HepG2 (cell line): ENCODE measurements around the gene POGLUT2. TPM values are rescaled to one million over a fixed set of nuclear protein-coding genes. Genes with fewer than 3 reads are reported as not detected.

Source experiments
- ATAC-seq: fragments of 200-7000 bp; cut with Tn5 transposase; 3 replicates; pipeline ENCODE4 v1.9.1; 2020; ENCODE audit warnings: mild to moderate bottlenecking, moderate library complexity
- BruUV-seq: library from RNA; stranded (reverse); fragments of 400-500 nt; replicated peaks from 2 replicates; lab custom pipeline; 2021; lab: Mats Ljungman, UMichigan
- CTCF ChIA-PET: fragments of 300-600 bp; formaldehyde crosslinking; extraction: SDS; loops from one replicate; lab custom pipeline; 2021; ENCODE audit warnings: low total read pairs, inconsistent platforms, low intra/inter-chr PET ratio; lab: Yijun Ruan, JAX
- POLR2A ChIA-PET: fragments of 350-600 bp; sonication (Branson Sonifier 250); formaldehyde crosslinking; loops from one replicate; lab custom pipeline; 2020; ENCODE audit warnings: antibody characterized with exemption, inconsistent platforms; lab: Yijun Ruan, JAX
- DNase-seq: peaks from one replicate; pipeline ENCODE4 v3.0.0-alpha.2; 2015; ENCODE audit warnings: low spot score
- FAIRE-seq: peaks from 3 replicates; lab custom pipeline; 2011; peaks lifted over from hg19 to GRCh38; lab: Jason Lieb, UNC
- H2AFZ ChIP-seq: one replicate; pipeline ENCODE4 v1.6.1; 2011; ENCODE audit warnings: low read length, inconsistent platforms
- H3K27ac ChIP-seq: fragments of 300-600 bp; 3 replicates; pipeline ENCODE4 v1.8.0; 2011; ENCODE audit warnings: mixed run types, mild to moderate bottlenecking, mixed read lengths, low read length, inconsistent platforms; ENCODE audit not compliant: insufficient read depth; ENCODE audit errors: extremely low read length
- H3K27me3 ChIP-seq, 2 experiments: fragments of 200-600 bp in 1 of 2; 2 replicates in 1 of 2; 3 replicates in 1 of 2; pipeline versions ENCODE4 v1.6.0 to v1.8.0; 2011; ENCODE audit warnings: low read length in 2 of 2, mild to moderate bottlenecking in 2 of 2, moderate library complexity in 2 of 2, inconsistent platforms in 1 of 2; ENCODE audit not compliant: insufficient read depth in 2 of 2, control insufficient read depth in 1 of 2
- H3K36me3 ChIP-seq, 2 experiments: fragments of 200-600 bp in 1 of 2; replicated peaks in 1 of 2; 2 replicates in 1 of 2; 3 replicates in 1 of 2; pipeline versions ENCODE4 v1.5.1 to v1.8.0; 2011; ENCODE audit warnings: low read length in 2 of 2, inconsistent platforms in 1 of 2; ENCODE audit not compliant: insufficient read depth in 2 of 2, control insufficient read depth in 1 of 2
- H3K4me1 ChIP-seq: 2 replicates; pipeline ENCODE4 v1.5.1; 2012; ENCODE audit warnings: low read length, inconsistent platforms; ENCODE audit not compliant: insufficient read depth
- H3K4me2 ChIP-seq: 2 replicates; pipeline ENCODE4 v1.6.0; 2011; ENCODE audit warnings: low read depth, low read length, inconsistent platforms
- H3K4me3 ChIP-seq, 3 experiments: fragments of 200-600 bp in 1 of 3; sonication (generic), shearing (Covaris generic) in 1 of 3; replicated peaks in 1 of 3; 2 replicates each; pipeline ENCODE4 v1.5.1; 2011 to 2016; ENCODE audit warnings: low read length in 3 of 3, inconsistent platforms in 2 of 3, low read depth in 2 of 3, mild to moderate bottlenecking in 2 of 3, control low read depth in 1 of 3, mixed read lengths in 1 of 3; ENCODE audit not compliant: insufficient read depth in 1 of 3
- H3K79me2 ChIP-seq: one replicate; pipeline ENCODE4 v1.6.1; 2011; ENCODE audit warnings: low read length, inconsistent platforms; ENCODE audit not compliant: insufficient read depth
- H3K9ac ChIP-seq: 2 replicates; pipeline ENCODE4 v1.6.0; 2011; ENCODE audit warnings: mild to moderate bottlenecking, low read depth, low read length, inconsistent platforms; ENCODE audit not compliant: insufficient read depth
- H3K9me3 ChIP-seq: 2 replicates; pipeline ENCODE4 v1.5.1; 2012; ENCODE audit warnings: mild to moderate bottlenecking, low read length
- H4K20me1 ChIP-seq: 2 replicates; pipeline ENCODE4 v1.6.0; 2011; ENCODE audit warnings: inconsistent platforms, mild to moderate bottlenecking, low read length, moderate library complexity; ENCODE audit not compliant: insufficient read depth
- HNRNPL ChIP-seq: fragments of 200-400 bp; formaldehyde crosslinking; IDR thresholded peaks from 2 replicates; pipeline ENCODE4 v1.6.1; 2017; ENCODE audit warnings: mild to moderate bottlenecking, low read depth, low read length
- KLF11 ChIP-seq: IDR thresholded peaks from 2 replicates; pipeline ENCODE4 v1.6.1; 2016; ENCODE audit warnings: missing compliant biosample characterization
- RAD21 ChIP-seq: fragments of 450-650 bp; formaldehyde crosslinking; IDR thresholded peaks from 2 replicates; pipeline ENCODE4 v1.5.0; 2020; ENCODE audit warnings: mild to moderate bottlenecking
- WIZ ChIP-seq: sonication (generic); formaldehyde crosslinking; IDR thresholded peaks from 2 replicates; pipeline ENCODE4 v1.5.1; 2020; ENCODE audit warnings: mild to moderate bottlenecking, missing genetic modification reagents
- ZFX ChIP-seq: sonication (generic); formaldehyde crosslinking; IDR thresholded peaks from 2 replicates; pipeline ENCODE4 v1.4.0; 2020; ENCODE audit warnings: mild to moderate bottlenecking, low read depth, missing genetic modification reagents, moderate library complexity
- ZNF441 ChIP-seq: sonication (generic); formaldehyde crosslinking; IDR thresholded peaks from 2 replicates; pipeline ENCODE4 v1.7.0; 2021; ENCODE audit warnings: missing genetic modification reagents, borderline replicate concordance
- ZNF7 ChIP-seq: IDR thresholded peaks from 2 replicates; pipeline ENCODE4 v1.6.1; 2016; ENCODE audit warnings: missing biosample characterization, missing genetic modification reagents
- ZNF776 ChIP-seq: sonication (generic); formaldehyde crosslinking; IDR thresholded peaks from 2 replicates; pipeline ENCODE4 v1.4.0; 2020; ENCODE audit warnings: mild to moderate bottlenecking, missing genetic modification reagents
- ZNF792 ChIP-seq: IDR thresholded peaks from 2 replicates; pipeline ENCODE4 v1.6.1; 2016
- ZNF883 ChIP-seq: sonication (generic); formaldehyde crosslinking; IDR thresholded peaks from 2 replicates; pipeline ENCODE4 v1.5.1; 2020; ENCODE audit warnings: mild to moderate bottlenecking, missing genetic modification reagents; ENCODE audit errors: not compliant biosample characterization
- WGBS: methylation state at CpG from one replicate; pipeline ENCODE4 v1.1.6; 2017; ENCODE audit warnings: low lambda C conversion rate; 5-methylcytosine and 5-hydroxymethylcytosine counted together
- in situ Hi-C: cut with HindIII; loops from 2 replicates; pipeline ENCODE4 v1.10.0; 2017; ENCODE audit warnings: low pct_unique_long_range_greater_than_20kb; ENCODE audit not compliant: extremely low pct_ligation_motif_present
- intact Hi-C: fragments of 100-400 bp; cut with micrococcal nuclease; formaldehyde crosslinking; loops from one replicate; pipeline ENCODE4 v1.10.0; 2022; ENCODE audit not compliant: unreplicated experiment
- polyA plus RNA-seq, 8 experiments: library from polyadenylated mRNA; depleted of rRNA in 3 of 8; stranded (reverse) in 7 of 8; unstranded in 1 of 8; fragments of >200 nt; fragmentation: Illumina TruSeq in 4 of 8; extraction: Trizol in 4 of 8; gene quantifications; 2 replicates each; pipeline versions ENCODE4 v1.2.1 to v1.2.3, GENCODE V29; 2011 to 2016; ENCODE audit warnings: low read depth in 4 of 8, missing spikeins in 1 of 8, mixed read lengths in 1 of 8; ENCODE audit not compliant: insufficient read depth in 1 of 8
- total RNA-seq, 5 experiments: library from RNA; depleted of rRNA; stranded (reverse); fragments of >200 nt; fragmentation: Illumina TruSeq; extraction: Trizol; gene quantifications; 2 replicates each; pipeline ENCODE4 v1.2.3, GENCODE V29; 2016; ENCODE audit warnings: low read depth in 1 of 5

The POGLUT2 gene
- total and polyA plus RNA-seq, 2 of the 13 experiments (the other 11 are each of a cell fraction or from before 2014, with no cell fraction given), result 18.0 to 26.1 TPM

DNA sequence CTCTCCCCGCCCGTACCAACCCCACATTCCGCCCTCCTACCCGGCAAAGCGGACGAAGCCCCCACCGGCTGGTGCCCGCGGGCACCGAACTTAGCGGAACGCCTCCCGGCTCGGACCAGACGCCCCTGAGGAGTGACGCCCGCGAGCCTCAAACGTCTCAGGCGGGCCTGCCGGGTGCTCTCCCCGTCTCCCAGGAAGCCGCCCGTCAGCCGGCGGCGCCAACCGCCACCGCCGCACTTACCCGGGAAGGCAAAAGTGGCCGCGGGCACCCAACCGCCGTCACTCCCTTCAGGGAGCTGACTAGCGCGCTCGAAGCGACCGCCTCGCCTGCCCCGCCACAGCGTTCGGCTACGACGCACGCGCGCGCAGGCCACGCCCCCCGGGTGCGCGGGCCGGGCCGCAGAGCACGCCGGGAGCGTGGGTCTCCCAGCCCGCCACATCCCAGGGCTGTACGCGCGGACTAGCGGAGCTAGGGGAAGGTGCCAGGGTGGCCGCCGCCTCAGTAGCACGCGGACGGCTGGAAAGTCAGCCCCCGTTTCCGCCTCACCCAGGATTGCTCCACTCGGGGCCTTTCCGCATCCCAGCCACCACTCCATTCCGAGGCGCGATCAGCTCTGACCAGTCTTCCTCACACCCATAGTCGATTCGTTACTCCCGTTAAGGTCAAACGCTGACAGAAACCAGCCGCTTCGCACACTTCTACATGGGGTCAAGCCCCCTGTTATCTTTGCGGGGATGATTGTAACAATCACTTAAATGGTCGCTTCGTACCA lies 25.1 kb downstream of the POGLUT2 start, which contains the start of gene TEX30:
TEX30 (minus strand) TSS at position 346 of the 773 bp plus-strand sequence. CDS start 3,760 bp downstream, outside the sequence.
- intact Hi-C loops, result loop anchor here (5.0 kb wide), 1 partner anchor 46 kb away; no protein-coding TSS in a partner anchor
- POLR2A ChIA-PET, result no interaction called here
- BruUV-seq, result no TSS peak

DNA sequence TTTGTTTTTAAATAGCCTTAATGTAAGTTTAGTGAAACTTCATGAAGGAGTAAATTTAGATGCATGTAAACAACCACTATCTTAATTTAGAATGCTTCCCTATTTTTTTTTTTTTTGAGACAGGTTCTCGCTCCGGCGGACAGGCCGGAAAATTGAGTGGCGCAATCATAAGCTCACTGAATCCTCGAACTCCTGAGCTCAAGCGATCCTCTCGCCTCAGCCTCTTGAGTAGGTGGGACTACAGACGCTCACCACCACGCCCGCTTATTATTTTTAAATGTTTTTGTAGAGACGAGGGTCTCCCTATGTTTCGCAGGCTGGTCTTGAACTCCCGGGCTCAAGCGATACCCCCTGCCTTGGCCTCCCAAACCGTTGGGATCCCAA lies 26.7 kb downstream of the POGLUT2 start:
- in situ Hi-C loops, result no loop called here
- intact Hi-C loops, result loop anchor here (5.0 kb wide), 1 partner anchor 45 kb away; no protein-coding TSS in a partner anchor
- H3K79me2 ChIP-seq, result no peaks in the 10 kb centered on the region
- no peak overlapping the region for H3K4me2 ChIP-seq
- FAIRE-seq (no peak), DNase-seq (no peak), ATAC-seq (no peak)
- H3K9me3 ChIP-seq, result no peaks in the 10 kb centered on the region
- no peak overlapping the region for H3K27ac ChIP-seq
- no peak overlapping the region for H3K4me3 ChIP-seq
- H4K20me1 ChIP-seq, result no peaks in the 10 kb centered on the region
- H3K27me3 ChIP-seq, result no peaks in the 10 kb centered on the region; a peak in 1 of 5 replicates
- 95% methylated on average over 16 of the region's 16 CpGs for WGBS
- ChIA-PET CTCF (no interaction called here), POLR2A (interaction anchor here (2.3 kb wide), 1 partner anchor 28 kb away, joined by 8 read pairs; no protein-coding TSS in a partner anchor)
- no peak overlapping the region for H2AFZ ChIP-seq
- H3K9ac ChIP-seq, result no peak overlapping the region
- peaks cover 32% of the 10 kb centered on the region for H3K4me1 ChIP-seq
- no peaks in the 10 kb centered on the region for H3K36me3 ChIP-seq
- TF ChIP-seq WIZ (no peak), ZFX (CRISPR knock-in tag) (no peak), ZNF7 (CRISPR knock-in tag) (no peak), ZNF441 (no peak), ZNF792 (CRISPR knock-in tag) (no peak), ZNF776 (CRISPR knock-in tag) (no peak), ZNF883 (CRISPR knock-in tag) (no peak)
- BruUV-seq, result no TSS peak

More for the DNA sequence above, 25.1 kb downstream of the POGLUT2 start, which contains the start of gene TEX30:
- H3K9ac ChIP-seq, result peak within 1 kb of the TSS; percentile 47; the same call in 1 of the 2 replicates
- H3K4me2 ChIP-seq, result peak within 1 kb of the TSS; percentile 81
- 87% methylated on average over 41 of the region's 85 CpGs for WGBS
- in situ Hi-C loops, result no loop called here
- peak within 1 kb of the TSS; percentile 45 to 65 (median 48); a peak in 5 of 6 replicates for H3K4me3 ChIP-seq
- peaks cover 32% of the 10 kb centered on the region for H3K4me1 ChIP-seq
- H3K27me3 ChIP-seq, result no peaks in the 10 kb centered on the region; a peak in 1 of 5 replicates
- TF ChIP-seq HNRNPL, result 0 out of 2 replicates have a peak, but pooled peaks have one; percentile 26
- no peak for TF ChIP-seq KLF11 (CRISPR knock-in tag)
- no peak for TF ChIP-seq RAD21
- ATAC-seq (no peak), DNase-seq (no peak), FAIRE-seq (no peak)
- H2AFZ ChIP-seq, result no peak within 1 kb of the TSS
- no peaks in the 10 kb centered on the region for H3K36me3 ChIP-seq
- no peaks in the 10 kb centered on the region for H3K9me3 ChIP-seq
- CTCF ChIA-PET, result no interaction called here
- H3K27ac ChIP-seq, result no peak within 1 kb of the TSS
- no peaks in the 10 kb centered on the region for H3K79me2 ChIP-seq
- H4K20me1 ChIP-seq, result no peaks in the 10 kb centered on the region
